Prostate gland (tissue), 2 donors: ENCODE results near the gene STK11.

Experiments used
- CTCF ChIP-seq, 4 experiments: fragments of 200-600 bp in 2 of 4; fragments of 450-650 bp in 2 of 4; sonication (generic) in 2 of 4; IDR thresholded peaks; 1 replicate in 3 of 4; 2 replicates in 1 of 4; pipeline ENCODE4 v1.5.1; 2016 to 2019; ENCODE audit warnings: antibody characterized with exemption in 4 of 4, mild to moderate bottlenecking in 2 of 4, moderate library complexity in 2 of 4
- POLR2A ChIP-seq: fragments of 450-650 bp; IDR thresholded peaks from one replicate; pipeline ENCODE4 v1.6.1; 2016; ENCODE audit warnings: antibody characterized with exemption, mild to moderate bottlenecking

DNA sequence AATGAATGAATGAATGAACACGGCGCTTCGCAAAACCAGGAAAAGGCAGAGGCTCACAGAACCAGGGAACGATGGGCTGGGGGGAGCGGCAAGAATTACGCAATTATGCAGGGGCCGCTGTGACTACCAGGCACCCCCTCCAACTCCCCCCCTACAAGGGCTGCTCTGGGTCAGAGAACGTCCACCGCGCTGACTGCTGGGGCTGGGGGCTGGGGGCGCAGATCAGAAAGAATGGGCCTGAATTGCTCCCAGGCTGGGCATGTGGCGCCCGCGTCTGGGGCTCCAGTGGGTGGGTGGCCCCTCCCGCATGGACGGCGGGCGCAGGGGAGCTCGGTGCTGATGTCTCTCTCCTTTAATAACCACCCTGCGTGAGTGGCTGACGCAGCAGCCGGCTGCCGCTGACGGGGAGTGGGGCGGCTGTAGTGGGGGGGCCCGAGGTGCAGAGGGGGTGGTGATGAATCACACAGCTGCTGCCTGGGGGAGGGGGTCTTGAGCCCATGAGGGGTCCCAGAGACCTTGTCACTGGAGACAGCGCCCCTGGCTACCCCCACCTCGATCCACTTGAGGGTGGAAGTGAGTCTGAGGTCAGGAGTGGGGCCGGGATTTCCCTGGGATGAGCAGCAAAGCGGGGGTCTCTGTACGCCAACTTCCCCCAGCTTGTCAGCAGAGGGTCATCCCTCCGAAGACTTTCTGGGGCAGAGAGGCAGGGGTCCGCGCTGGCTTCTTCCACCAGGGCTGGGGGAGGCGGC is 62.1 kb downstream of the STK11 start:
- TF ChIP-seq POLR2A (no peak), CTCF (IDR thresholded peaks at IDR 0.05) (no peak)
